Mucosa of descending colon (tissue), 3 donors: Measurements from ENCODE around the gene MDGA2. TPM values are rescaled to one million over a fixed set of nuclear protein-coding genes. Genes with fewer than 3 reads are reported as not detected.

Experiments
- ATAC-seq: fragments of 200-7000 bp; cut with Tn5 transposase; one replicate; pipeline ENCODE4 v1.9.1; 2020; ENCODE audit warnings: mild to moderate bottlenecking, moderate library complexity
- DNase-seq, 3 donors: peaks; one replicate each; pipeline ENCODE4 v3.0.0-alpha.2; 2020
- H3K36me3 ChIP-seq: fragments of 200-600 bp; one replicate; pipeline ENCODE4 v1.8.0; 2021; ENCODE audit warnings: low read depth, mild to moderate bottlenecking
- H3K4me1 ChIP-seq: fragments of 200-600 bp; one replicate; pipeline ENCODE4 v1.8.0; 2021; ENCODE audit warnings: low read depth, mild to moderate bottlenecking
- H3K4me3 ChIP-seq: fragments of 200-600 bp; one replicate; pipeline ENCODE4 v1.8.0; 2021; ENCODE audit warnings: mild to moderate bottlenecking
- H3K9me3 ChIP-seq: fragments of 200-600 bp; one replicate; pipeline ENCODE4 v1.8.0; 2021; ENCODE audit warnings: mild to moderate bottlenecking
- CTCF ChIP-seq: fragments of 200-600 bp; IDR thresholded peaks from one replicate; pipeline ENCODE4 v1.8.0; 2022; ENCODE audit warnings: antibody characterized with exemption, mild to moderate bottlenecking
- intact Hi-C, 2 donors: fragments of 100-400 bp; cut with DNase I in 1 of 2; cut with micrococcal nuclease in 1 of 2; formaldehyde crosslinking; loops; one replicate each; pipeline versions ENCODE4 v1.11.0 to v1.11.1; 2022; cut with DNase I, micrococcal nuclease
- total RNA-seq, 3 donors: library from RNA; stranded (reverse); fragmentation: NEBNext Ultra II Directional in 2 of 3; extraction: Animal tissue kit (Norgen Biotek cat#: 25700) in 2 of 3; gene quantifications; one replicate each; pipeline versions ENCODE4 v1.2.1 to v1.2.4, GENCODE V29; 2021 to 2023
- donor health status: DM: no; HTN: no; CAD: no; lungs with moderate emphysema.
- donor health status: DM: no; HTN: no; CAD: no.
- donor health status: DM: no; HTN: yes; CAD: no.

Gene MDGA2
- total RNA-seq, 3 donors from 2014 or later: 0.35 TPM; not detected in 2

- DNase-seq: no peak
- Histone ChIP-seq H3K4me3 (no peak overlapping the region), H3K36me3 (no peaks in the 10 kb centered on the region), H3K9me3 (no peaks in the 10 kb centered on the region), H3K4me1 (no peaks in the 10 kb centered on the region)
- ATAC-seq: no peak
- TF ChIP-seq CTCF: no peak
- intact Hi-C loops: no loop called here
Measured at GRCh38 chr14:47447076-47447475, 228.3 kb downstream of the MDGA2 start.

- Histone ChIP-seq H3K4me1 (no peaks in the 10 kb centered on the region), H3K9me3 (no peaks in the 10 kb centered on the region), H3K36me3 (no peaks in the 10 kb centered on the region), H3K4me3 (no peak overlapping the region)
- no peak for DNase-seq
- ATAC-seq: no peak
- intact Hi-C loops: no loop called here
- TF ChIP-seq CTCF: no peak
Measured at GRCh38 chr14:47442211-47442610, 233.2 kb downstream of the MDGA2 start.

- Histone ChIP-seq H3K4me3 (no peak overlapping the region), H3K4me1 (no peaks in the 10 kb centered on the region)
- no peak for ATAC-seq
Measured at GRCh38 chr14:47439953-47440352, 235.5 kb downstream of the MDGA2 start.

GRCh38 chr14:47438650-47439140 lies 236.7 kb downstream of the MDGA2 start:
- Histone ChIP-seq H3K4me3 (no peak overlapping the region), H3K4me1 (no peaks in the 10 kb centered on the region), H3K36me3 (no peaks in the 10 kb centered on the region), H3K9me3 (no peaks in the 10 kb centered on the region)
- intact Hi-C loops: no loop called here
- no peak for ATAC-seq
- no peak for DNase-seq
- TF ChIP-seq CTCF: no peak

More at GRCh38 chr14:47439953-47440352, 235.5 kb downstream of the MDGA2 start:
- no peaks in the 10 kb centered on the region for H3K9me3 ChIP-seq
- no peak for TF ChIP-seq CTCF
- intact Hi-C loops: no loop called here
- H3K36me3 ChIP-seq: no peaks in the 10 kb centered on the region
- DNase-seq: no peak

- Histone ChIP-seq H3K4me1 (no peaks in the 10 kb centered on the region), H3K4me3 (no peak overlapping the region), H3K9me3 (no peaks in the 10 kb centered on the region), H3K36me3 (no peaks in the 10 kb centered on the region)
- intact Hi-C loops: no loop called here
- TF ChIP-seq CTCF: no peak
- no peak for ATAC-seq
- no peak for DNase-seq
Measured at GRCh38 chr14:47435331-47435965, 240.0 kb downstream of the MDGA2 start.
